Measurements from ENCODE around the gene SLX4IP.

Gene SLX4IP

DNA sequence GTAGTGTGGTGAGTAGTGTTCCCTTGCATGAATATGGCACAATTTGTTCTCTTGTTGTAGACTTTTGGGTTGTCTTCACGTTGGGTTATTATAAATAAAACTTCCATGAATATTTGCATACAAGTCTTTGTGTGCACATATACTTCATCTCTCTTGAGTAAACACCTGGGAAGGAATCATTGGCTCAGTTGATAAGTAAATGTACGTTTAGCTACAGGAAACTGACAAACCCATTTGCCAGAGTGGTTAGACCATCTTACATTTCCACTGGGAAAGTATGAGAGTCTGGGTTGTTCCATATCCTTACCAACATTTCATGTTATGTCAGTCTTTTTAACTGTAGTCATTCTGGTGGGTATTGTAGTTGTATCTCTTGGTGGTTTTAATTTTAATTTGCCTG lies 119.2 kb downstream of the SLX4IP start:
- DNase-seq = no peak

DNA sequence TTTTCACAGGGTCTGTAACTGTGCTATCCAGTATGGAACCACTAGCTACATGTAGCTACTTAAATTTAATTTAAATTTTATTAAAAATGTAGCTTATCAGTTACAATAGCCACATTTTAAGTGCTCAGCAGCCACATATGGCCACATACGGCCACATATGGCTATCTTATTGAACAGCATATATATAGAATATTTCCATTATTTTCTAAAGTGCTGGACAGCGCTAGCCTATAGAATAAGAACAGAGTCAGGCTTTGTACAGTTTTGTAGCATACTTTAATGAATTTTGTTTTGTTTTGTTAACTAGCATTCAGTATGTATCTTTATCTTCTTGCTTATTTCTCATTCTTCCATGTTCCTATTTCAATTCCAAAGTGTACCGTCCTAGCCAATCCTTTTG lies 120.3 kb downstream of the SLX4IP start:
- DNase-seq = no peak

DNA sequence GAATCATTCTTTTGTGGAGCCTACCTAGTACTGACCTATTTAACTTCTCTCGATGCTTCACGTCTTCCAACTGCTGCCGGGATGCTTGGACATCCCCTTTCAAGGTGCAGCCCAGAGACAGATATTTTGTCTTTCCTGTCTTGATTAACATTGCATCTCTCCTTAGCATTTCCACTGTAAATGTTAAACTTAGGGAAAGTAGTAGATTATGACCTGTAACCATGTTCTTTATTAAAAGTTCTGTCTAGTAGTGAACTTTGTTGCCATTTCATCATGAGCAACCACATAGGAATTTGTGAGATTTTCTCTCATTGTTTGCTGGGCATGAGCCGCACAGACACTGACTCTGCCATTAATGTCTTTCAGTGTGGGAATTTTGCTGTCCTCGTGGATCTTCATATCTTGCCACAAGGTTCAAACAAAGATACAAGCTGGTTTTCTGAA lies 120.8 kb downstream of the SLX4IP start:
- DNase-seq = peak; percentile 56

DNA sequence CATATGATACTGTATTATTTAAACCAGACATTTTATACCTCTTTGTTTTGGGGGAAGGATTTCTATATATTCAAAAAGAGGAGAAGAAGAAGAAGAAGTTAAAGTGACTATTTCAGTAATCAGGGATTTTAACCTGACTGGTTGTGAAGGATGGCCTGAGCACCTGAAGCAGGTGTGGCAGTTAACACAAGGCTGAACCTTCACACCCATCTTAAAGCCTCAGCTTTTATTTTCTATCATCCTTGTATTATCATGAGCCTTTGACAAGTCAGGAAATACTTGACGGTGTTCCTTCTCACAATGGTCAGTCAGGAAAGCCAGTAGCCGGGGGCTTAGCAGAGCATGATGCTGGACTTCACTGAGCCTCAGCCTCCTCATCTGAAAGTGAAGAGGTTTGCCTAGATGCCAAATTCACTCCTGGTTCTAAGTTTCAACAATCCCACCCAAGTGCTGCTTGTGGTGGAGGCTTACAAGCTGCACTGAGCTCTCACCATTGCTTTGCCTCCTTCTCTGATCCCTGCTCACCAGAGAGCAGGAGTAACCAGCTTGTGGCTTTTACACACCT lies 121.5 kb downstream of the SLX4IP start:
- DNase-seq = no peak

DNA sequence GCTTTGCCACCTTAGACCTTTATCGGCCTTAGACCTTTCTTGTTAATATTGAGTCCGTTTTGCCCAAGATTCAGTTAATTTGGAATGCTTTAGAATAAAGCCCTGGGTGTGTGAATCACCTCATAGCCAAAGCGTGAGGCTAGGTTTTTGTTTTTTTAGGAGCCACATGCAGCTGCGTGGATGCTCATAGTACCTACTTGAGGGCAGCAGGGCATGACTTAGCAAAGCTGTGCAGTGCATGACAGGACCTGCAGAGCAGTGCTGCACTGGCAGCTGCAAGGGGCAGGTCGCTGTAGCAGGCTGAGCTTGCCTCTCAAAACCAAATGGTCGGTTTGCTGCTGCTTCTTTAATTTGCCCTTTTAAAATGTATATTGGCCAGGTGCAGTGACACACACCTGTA lies 122.6 kb downstream of the SLX4IP start:
- no peak for DNase-seq

DNA sequence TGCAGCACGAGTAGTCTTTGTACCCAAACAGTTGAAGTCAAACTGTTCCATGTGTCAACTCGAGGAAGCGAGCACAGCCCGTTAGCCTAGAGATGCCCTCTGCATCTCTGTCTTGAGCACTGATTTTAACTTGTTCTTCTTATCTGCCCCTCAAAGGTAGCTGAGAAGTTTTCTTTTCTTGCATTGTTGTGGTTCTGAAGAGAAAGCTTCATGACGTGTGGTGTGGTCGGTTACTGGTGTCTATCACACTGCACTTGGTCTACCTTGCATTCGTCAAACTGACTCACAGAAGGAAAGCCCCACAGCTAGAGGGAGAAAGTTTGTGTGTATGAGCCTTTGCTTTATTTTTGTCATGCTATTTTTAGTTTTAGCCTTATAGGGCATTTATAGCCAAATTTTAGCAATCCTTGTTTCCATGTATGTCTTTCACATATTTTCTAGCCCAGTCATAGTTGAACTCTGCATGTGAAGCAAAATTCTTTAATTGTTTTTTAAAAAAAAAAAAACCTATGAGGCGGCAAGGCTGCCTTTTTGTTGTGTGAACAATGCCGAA lies 123.6 kb downstream of the SLX4IP start:
- DNase-seq = peak; percentile 93

DNA sequence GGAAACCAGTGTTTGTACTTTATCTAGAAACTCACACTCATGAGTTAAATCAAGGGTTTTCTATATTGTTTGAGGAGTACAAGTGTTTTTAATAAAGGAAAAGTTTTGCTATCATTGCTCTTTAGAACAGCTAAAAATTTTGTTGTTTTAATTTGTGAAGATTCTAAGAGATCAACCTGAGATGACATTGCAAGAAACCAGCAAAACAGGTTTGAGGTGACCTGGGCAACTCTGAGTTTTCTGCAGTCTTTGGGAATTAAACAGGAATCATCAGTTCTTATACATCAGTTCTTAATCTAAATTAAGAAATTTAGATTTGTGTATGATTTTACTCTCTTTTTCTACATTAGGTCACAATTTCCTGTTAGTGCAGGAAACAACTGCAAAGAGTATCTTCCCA lies 124.2 kb downstream of the SLX4IP start:
- DNase-seq = no peak

DNA sequence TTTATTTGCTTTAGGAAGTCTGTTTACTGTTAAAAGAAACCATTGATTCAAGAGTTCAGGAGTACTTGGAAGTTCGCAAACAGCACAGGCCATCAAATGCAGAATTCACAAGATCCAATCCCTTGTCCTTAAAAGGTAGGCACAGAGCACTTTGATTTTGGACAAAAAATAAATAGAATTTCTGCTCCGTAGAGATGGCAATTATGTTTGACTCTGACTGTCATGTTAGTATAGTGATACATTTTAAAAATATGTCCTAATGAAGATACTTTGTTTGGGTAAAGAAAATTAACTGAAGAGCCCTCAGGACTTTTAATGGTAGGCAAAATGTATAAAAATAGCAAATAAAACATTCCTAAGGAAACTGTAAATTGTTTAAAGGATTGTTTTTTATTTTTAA lies 125.6 kb downstream of the SLX4IP start:
- DNase-seq = no peak

DNA sequence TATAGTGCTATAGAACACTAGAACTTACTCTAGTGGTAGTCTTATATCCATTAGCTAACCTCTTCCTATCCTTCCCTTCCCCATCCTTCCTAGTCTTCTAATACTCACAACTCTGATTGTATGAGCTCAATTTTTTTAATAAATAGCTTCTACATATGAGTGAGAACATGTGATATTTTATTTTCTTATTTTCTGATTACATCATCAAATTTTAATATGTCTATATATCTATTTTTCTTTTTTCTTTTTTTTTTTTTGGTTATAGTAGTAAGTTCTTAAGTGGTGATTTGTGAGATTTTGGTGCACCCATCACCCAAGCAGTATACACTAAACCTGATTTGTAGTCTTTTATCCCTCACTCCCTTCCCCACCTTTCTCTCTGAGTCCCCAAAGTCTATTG lies 126.2 kb downstream of the SLX4IP start:
- no peak for DNase-seq

DNA sequence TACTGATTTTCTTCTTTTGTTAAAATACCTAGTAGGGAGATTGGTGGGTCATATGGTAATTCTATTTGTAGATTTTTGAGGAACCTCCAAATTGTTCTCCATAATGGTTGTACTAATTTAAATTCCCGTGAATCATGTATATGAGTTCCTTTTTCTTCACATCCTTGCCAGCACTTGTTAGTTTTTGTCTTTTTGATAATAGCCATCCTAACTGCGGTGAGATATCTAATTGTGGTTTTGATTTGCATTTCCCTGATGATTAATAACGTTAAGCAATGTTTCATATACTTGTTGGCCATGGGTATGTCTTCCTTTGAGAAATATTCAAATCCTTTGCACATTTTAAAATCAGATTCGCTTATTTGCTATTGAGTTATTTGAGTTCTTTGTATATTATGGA lies 127.8 kb downstream of the SLX4IP start:
- DNase-seq = no peak

DNA sequence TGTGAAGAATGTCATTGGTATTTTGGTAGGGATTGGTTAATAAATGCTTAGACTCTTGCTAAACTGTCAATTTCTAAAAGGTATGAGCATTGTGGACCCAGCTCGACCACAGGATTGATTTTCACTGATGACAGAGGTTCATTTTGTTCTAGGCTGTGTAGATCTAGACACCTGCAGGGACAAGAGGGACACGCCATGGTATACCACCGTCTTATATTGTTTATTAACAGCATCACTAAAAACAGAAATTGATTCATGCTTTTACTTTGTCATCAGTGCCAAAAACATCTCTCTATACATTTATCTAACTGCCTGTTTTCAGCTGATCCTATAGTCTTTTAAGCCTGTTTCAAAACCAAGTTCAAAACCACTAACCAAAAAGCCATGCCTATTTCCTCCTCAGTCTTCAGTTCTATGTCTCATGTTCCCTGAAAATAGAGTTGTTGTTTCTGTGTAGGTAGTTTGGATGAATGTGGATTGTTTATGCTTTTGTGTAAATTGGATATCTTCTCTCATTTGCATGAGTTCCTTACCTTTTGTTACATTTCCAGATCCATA lies 128.9 kb downstream of the SLX4IP start:
- DNase-seq = no peak

DNA sequence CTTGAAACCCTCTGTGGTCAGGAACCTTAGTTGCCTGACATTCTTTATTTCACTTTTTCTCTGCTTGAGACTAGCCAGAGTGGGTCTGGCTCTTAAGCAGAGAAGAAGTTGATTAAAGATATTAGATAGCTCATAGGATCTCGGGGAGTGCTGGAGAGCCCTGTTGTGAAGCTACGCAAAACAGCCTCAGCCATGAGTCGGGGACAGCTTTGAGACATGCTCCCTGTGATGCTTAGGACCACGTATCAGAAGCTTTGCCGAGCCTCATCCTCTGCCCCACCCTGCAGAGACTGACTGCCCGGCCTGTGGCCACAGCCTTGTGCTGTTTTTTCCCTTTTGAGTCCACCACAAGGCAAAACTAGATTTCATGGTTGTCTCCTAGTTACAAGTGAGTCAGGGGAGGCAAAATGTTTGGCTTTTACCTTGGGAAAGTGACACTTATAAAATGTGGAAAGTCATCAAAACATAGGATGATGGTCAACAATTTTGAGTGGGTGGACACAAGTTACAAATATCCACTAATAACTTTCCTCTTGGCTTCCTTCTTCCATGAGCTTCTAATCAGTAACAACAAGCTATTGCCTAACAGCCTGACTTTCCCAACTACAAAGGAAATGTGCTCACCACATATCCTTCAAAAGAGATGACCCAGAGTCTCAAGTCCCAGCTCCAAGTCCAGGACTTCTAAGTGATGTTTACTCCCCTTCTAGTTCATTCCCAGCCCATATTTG lies 130.3 kb downstream of the SLX4IP start:
- DNase-seq = peak; percentile 51

DNA sequence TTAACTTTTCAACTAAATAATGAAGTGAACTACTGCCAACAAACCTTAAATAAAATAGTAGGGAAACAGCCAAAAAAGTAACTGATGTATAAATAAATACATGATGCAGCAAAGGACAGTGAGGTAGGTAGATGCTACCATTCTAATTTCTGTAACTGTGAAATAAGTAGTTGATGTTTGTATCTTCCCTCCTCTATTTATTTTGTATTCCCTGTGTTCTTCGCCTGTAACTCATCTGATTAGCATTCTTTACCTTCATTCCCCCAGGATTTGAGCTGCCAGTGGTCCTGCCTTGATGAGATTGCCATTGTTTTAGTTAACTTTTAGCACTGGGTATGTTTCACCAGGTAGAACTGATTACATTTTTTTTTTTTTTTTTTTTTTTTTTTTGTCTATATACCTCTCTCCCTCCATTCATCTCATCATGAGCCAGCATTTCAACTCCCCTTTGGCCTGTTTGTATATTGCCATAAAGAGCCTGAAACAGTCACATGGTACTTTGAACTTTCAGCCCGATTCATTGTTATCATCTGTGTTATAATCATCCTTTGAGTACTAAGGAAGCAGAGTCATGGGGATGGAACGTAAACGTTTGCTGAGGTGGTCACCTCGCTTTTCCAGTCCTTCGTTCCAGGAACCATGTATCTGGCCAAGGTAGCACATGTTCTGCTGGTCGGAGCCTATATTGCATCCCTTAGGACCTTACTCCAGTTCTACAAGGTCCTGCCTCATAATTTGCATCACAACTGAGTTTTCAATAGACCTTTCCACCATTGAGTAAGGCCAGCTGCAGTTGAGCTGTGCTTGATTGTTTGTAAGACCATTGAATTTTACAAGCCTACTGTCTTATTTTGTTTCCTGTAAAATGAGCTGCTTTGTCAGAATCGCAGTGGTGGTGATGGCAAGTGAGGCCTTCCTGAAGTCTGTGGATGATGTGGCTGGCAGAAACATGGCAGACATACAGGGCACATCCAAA lies 131.1 kb downstream of the SLX4IP start:
- DNase-seq = no peak

DNA sequence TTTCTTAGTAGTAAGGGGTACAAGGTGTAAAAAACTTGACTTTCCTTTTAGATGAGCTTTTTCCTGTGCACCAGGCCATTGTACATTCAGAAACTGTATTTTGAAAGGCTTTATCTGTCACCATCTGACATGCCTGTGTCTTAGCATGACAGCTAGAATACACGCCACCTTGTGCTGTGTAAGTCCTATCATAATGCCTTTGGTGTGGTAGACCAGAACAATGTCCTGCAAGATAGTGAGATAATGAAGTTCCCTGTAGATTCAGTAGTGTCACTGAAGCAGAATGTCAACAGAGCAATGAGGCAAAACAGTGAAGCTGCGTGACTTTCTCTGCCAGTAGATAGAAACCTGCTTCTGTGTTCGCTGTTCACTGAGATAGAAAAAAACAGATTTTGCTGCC lies 132.9 kb downstream of the SLX4IP start:
- no peak for DNase-seq

DNA sequence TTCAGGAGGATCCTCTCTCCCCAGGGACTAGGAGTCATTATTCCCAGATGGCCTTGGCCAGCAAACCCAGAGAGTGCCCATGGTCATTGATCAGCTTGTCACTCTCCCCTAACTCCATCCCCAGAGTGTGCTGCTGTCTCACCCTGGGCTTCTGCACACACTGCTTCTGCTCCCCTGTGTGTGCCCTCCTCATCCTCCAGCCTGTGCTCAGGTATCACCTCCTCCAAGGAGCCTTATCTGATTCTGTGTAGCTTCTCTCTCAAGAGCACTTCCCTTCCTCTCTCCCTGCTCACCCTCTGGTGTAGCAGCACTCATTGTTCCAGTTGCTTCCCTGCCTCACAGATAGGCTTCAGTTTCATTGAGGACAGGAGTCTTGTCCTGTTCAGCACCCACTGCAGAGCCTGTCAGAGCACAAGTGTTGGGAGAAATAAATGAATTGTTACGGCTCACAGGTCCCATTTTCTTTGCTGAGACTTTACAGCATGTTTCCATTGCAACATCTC lies 136.3 kb downstream of the SLX4IP start:
- DNase-seq = no peak

DNA sequence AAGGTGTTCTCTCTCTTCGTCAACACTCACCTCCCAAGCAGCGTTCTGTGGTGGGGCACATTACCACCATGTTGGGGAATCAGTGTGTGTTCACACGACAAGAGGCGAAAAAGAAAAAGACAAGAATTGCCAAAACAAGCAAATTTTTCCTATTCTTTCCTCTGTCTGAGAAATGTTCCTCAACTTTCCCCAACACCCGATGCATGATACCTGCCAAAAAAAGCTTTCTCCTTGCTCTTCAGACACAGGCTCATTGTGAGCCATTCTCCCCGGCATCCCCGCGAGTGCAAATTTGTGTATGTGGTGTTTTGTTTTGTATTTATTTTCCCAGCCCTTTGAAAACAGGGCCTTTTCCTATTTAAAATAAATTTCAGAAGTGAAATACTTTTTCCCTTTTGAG lies 137.7 kb downstream of the SLX4IP start:
- DNase-seq = no peak

DNA sequence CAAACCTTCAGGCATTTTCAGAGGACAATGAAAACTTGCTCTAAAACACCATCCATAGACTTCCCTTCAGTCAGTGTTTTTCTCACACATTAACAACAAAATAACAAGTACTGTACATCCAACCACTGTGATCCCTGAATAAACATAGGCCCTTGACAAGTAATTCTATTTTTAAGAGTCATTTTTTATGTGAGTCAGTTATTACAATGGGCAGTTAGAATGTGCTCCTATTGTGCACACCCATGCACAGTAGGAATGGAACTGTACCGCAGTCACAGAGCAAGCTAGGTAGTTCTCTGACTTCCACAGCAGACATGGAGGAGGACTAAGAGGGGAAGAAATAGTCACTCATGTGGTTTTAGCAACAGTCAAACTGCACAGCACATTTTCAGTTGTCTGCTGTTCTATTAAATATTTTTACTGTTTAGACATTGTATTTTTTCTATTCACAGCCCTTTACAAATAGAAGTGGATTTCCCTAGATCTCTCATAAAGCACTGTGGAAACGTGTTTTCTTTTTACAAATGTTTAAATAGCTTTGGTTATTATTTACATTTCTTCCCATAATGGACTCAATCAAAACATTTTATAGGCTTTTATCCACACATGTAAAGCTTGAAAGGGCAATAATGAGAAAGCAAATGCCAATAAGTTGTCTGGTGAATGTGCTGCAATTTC lies 138.3 kb downstream of the SLX4IP start:
- no peak for DNase-seq

DNA sequence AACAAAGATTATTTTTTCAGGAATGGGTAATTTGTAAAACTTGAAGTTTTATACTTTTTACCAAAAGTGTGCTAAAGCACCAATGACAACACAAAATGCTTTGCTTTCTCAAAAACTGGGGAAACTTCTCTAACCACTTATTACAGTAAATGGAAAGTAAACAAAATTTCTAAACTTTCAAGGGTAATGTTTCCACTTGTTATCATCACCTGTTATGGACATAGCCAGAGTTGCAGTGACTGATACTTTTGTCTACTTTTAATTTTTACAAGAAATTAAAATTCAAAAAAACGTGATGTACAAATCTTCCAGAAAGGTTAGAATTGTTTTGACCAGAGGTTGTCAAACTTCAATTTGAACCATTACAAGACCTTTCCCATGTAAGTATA lies 138.8 kb downstream of the SLX4IP start:
- no peak for DNase-seq

DNA sequence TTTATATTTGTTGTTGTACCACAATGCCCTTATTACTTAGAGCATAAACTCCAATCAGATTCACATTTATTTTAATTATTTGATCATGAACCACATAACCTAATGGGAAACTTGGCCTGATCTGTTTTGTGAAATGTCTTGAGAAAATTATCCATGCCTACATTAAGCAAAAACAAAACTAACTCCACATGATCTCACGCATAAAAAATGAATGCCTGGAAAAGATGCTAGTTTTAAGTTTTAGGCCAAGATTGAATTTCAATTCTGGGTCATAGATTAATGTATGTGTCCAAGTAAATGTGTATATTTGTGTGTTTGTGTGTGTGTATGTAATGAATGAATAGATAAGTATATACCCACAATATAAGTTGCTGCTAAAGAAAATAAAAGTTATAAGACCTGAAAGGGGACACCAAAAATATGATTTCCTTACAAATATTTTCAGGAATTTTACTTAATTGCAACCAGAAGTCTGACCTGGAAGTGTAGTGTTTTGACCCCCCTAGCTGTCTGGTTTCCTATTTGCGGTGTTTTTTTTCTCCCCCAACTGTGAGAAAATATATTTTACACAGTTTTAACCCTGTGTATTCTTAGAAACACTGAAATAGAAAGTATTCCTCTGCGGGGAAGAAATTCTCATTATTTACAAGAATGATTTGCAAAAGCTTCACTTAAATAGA lies 141.4 kb downstream of the SLX4IP start:
- no peak for DNase-seq

DNA sequence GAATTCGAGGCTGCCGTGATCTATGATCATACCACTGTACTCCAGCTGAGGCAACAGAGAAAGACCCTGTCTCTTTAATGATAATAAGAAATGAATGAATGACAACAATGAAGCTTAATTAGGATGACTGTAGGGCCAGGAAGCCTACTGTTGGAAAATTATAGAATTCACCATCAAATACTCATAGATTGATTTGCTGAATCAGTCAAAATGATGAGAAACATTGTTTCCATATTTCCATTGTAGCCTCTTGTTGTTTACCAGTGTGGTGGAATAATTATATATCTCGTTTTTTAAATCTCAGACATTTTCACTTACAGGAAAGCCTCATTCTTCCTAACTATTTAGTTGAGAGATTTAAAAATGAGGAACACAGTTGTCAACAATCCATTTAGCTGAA lies 142.5 kb downstream of the SLX4IP start:
- no peak for DNase-seq

DNA sequence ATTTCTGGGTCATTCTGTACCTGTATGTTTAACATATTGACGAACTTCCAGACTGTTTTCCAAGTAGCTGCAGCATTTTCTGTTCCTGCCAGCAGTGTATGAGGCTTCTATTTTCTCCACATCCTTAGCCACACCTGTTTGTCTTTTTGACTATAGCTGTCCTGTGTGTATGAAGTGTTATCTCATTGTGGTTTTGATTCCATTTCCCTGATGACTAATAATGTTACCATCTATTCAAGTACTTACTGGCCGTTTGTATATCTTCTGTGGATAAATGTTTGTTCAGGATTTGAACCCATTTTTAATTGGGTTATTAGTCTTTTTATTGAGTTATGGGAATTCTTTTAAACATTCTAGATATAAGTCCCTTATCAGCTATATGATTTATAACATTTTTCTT lies 143.5 kb downstream of the SLX4IP start:
- peak; percentile 62 for DNase-seq

DNA sequence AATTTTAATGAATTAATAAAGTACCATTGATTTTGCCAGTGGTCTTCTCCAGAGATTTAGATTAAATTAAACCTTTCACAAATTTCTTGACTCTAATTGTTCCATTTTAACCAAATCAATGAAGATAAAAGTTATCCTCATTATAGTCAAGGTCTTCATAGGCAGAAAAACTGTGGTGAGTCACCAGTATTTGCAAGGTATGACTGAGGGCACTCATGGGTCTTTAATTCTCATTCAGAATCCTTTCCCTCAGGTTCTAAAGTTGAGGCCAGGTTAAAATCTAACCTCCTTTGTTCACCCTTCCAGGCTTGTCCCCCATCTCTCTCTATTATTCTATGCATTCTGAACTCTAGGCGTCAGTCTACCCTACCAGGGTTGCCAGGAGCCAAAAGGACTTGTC lies 144.8 kb downstream of the SLX4IP start:
- no peak for DNase-seq

Data from fibroblast of upper back skin (primary cell).